HEK293T (cell line): ENCODE data around the gene DNAAF2.

Experiments
- CTCF ChIA-PET: fragments of 350-600 bp; formaldehyde crosslinking; extraction: SDS; loops from one replicate; lab custom pipeline; 2021; ENCODE audit warnings: antibody characterized with exemption, inconsistent platforms; lab: Yijun Ruan, JAX
- POLR2A ChIA-PET: fragments of 350-600 bp; formaldehyde crosslinking; extraction: SDS; loops from one replicate; lab custom pipeline; 2020; ENCODE audit warnings: antibody characterized with exemption, inconsistent platforms; lab: Yijun Ruan, JAX
- DNase-seq: peaks from one replicate; pipeline ENCODE4 v3.0.0; 2012; ENCODE audit warnings: mixed read lengths; ENCODE audit errors: extremely low spot score
- ARNT ChIP-seq: fragments of 450-650 bp; IDR thresholded peaks from 2 replicates; pipeline ENCODE4 v1.6.1; 2017; ENCODE audit warnings: mild to moderate bottlenecking
- BHLHE40 ChIP-seq: fragments of 450-650 bp; IDR thresholded peaks from 2 replicates; pipeline ENCODE4 v1.6.1; 2016; ENCODE audit warnings: mild to moderate bottlenecking, moderate library complexity, borderline replicate concordance
- CTBP1 ChIP-seq: fragments of 450-650 bp; IDR thresholded peaks from 2 replicates; pipeline ENCODE4 v1.6.1; 2016; ENCODE audit warnings: borderline replicate concordance
- ELF4 ChIP-seq: fragments of 450-650 bp; IDR thresholded peaks from 2 replicates; pipeline ENCODE4 v1.6.1; 2017; ENCODE audit warnings: antibody characterized with exemption
- FOXA1 ChIP-seq: fragments of 450-650 bp; IDR thresholded peaks from 2 replicates; pipeline ENCODE4 v1.6.1; 2016; ENCODE audit warnings: mild to moderate bottlenecking
- FOXK2 ChIP-seq: fragments of 450-650 bp; IDR thresholded peaks from 2 replicates; pipeline ENCODE4 v1.6.1; 2016; ENCODE audit warnings: mild to moderate bottlenecking
- FOXM1 ChIP-seq: fragments of 450-650 bp; IDR thresholded peaks from 2 replicates; pipeline ENCODE4 v1.6.1; 2017; ENCODE audit warnings: mild to moderate bottlenecking, borderline replicate concordance
- HDGF ChIP-seq: fragments of 450-650 bp; IDR thresholded peaks from 2 replicates; pipeline ENCODE4 v1.6.1; 2017; ENCODE audit warnings: antibody characterized with exemption, borderline replicate concordance
- L3MBTL2 ChIP-seq: fragments of 450-650 bp; conservative IDR thresholded peaks from 2 replicates; pipeline ENCODE4 v1.6.1; 2016; ENCODE audit warnings: mild to moderate bottlenecking
- LEF1 ChIP-seq: fragments of 450-650 bp; IDR thresholded peaks from 2 replicates; pipeline ENCODE4 v1.6.1; 2017; ENCODE audit warnings: mild to moderate bottlenecking, borderline replicate concordance
- NFRKB ChIP-seq: fragments of 450-650 bp; IDR thresholded peaks from 2 replicates; pipeline ENCODE4 v1.6.1; 2016; ENCODE audit warnings: mild to moderate bottlenecking, moderate library complexity
- PKNOX1 ChIP-seq: fragments of 450-650 bp; IDR thresholded peaks from 2 replicates; pipeline ENCODE4 v1.6.1; 2016
- SP1 ChIP-seq: fragments of 450-650 bp; IDR thresholded peaks from 2 replicates; pipeline ENCODE4 v1.6.1; 2017
- SUZ12 ChIP-seq: fragments of 450-650 bp; IDR thresholded peaks from 2 replicates; pipeline ENCODE4 v1.6.1; 2016; ENCODE audit warnings: mild to moderate bottlenecking
- TARDBP ChIP-seq: fragments of 450-650 bp; IDR thresholded peaks from 2 replicates; pipeline ENCODE4 v1.6.1; 2016
- ZNF384 ChIP-seq: fragments of 450-650 bp; IDR thresholded peaks from 2 replicates; pipeline ENCODE4 v1.6.1; 2016

Gene DNAAF2

GRCh38 chr14:49598485-49599300 lies 36.4 kb downstream of the DNAAF2 start, which contains the start of gene LRR1:
TSS of gene LRR1 (plus strand) at chr14:49598940. CDS start at chr14:49599021, 81 bp downstream.
- CTCF ChIA-PET, result interaction anchor here (1.5 kb wide), 1 partner anchor 11 kb away, joined by 7 read pairs; no protein-coding TSS in a partner anchor

GRCh38 chr14:49598189-49598484 lies 36.9 kb downstream of the DNAAF2 start:
- ChIA-PET CTCF (interaction anchor here (0.5 to 0.9 kb wide), 2 partner anchors 11 to 34 kb away, joined by 5 to 8 read pairs; no protein-coding TSS in a partner anchor), POLR2A (interaction anchor here (1.3 to 3.3 kb wide), 7 partner anchors 12 to 254 kb away, joined by 3 to 37 read pairs (median 6); partner anchors contain the start of genes DNAAF2, KLHDC2, MGAT2 and NEMF)
- TF ChIP-seq FOXA1, result no peak
- no peak for TF ChIP-seq TARDBP
- no peak for TF ChIP-seq FOXM1
- no peak for TF ChIP-seq ZNF384
- no peak for TF ChIP-seq ELF4
- no peak for TF ChIP-seq SP1
- TF ChIP-seq FOXK2, result no peak
- TF ChIP-seq CTBP1, result no peak
- TF ChIP-seq L3MBTL2, result no peak
- no peak for TF ChIP-seq HDGF
- no peak for TF ChIP-seq ARNT
- no peak for TF ChIP-seq SUZ12
- no peak for TF ChIP-seq BHLHE40
- TF ChIP-seq PKNOX1, result no peak; the same call in 1 of the 2 replicates
- TF ChIP-seq LEF1, result no peak
- DNase-seq, result no peak

More at GRCh38 chr14:49598485-49599300, 36.4 kb downstream of the DNAAF2 start, which contains the start of gene LRR1:
- POLR2A ChIA-PET, result interaction anchor here (1.0 to 3.3 kb wide), 9 partner anchors 12 to 254 kb away, joined by 3 to 37 read pairs (median 6); partner anchors contain the start of genes DNAAF2, KLHDC2, MGAT2 and NEMF
- TF ChIP-seq TARDBP, result no peak
- TF ChIP-seq ELF4, result peak; percentile 24; the same call in 1 of the 2 replicates
- TF ChIP-seq PKNOX1, result peak; percentile 74
- TF ChIP-seq L3MBTL2, result peak; percentile 84
- peak; percentile 39; the same call in 1 of the 2 replicates for TF ChIP-seq FOXM1
- peak; percentile 66 for DNase-seq

GRCh38 chr14:49594347-49595091 lies 40.5 kb downstream of the DNAAF2 start:
- POLR2A ChIA-PET, result interaction anchor here (1.1 to 3.3 kb wide), 7 partner anchors 9 to 406 kb away, joined by 3 to 40 read pairs (median 6); partner anchors contain the start of genes MGAT2, POLE2, RPL36AL and RPS29
- CTCF ChIA-PET, result interaction anchor here (2.7 kb wide), 1 partner anchor 8 kb away, joined by 16 read pairs; the partner anchor contains the start of gene RPS29
- no peak for TF ChIP-seq BHLHE40
- no peak for TF ChIP-seq ZNF384
- no peak for TF ChIP-seq TARDBP
- TF ChIP-seq SUZ12, result no peak
- no peak for TF ChIP-seq SP1
- TF ChIP-seq FOXA1, result no peak
- TF ChIP-seq ARNT, result no peak
- no peak for TF ChIP-seq LEF1
- TF ChIP-seq L3MBTL2, result no peak
- no peak for TF ChIP-seq FOXK2
- TF ChIP-seq HDGF, result no peak
- no peak for TF ChIP-seq PKNOX1
- peak; percentile 31 for DNase-seq

- CTCF ChIA-PET, result interaction anchor here (0.5 kb wide), 1 partner anchor 17 kb away, joined by 3 read pairs; no protein-coding TSS in a partner anchor
- DNase-seq, result no peak
- TF ChIP-seq NFRKB (no peak), CTBP1 (no peak), FOXA1 (no peak), ZNF384 (no peak), TARDBP (no peak), ELF4 (no peak), SP1 (no peak), BHLHE40 (no peak), PKNOX1 (no peak), L3MBTL2 (no peak), FOXK2 (no peak), FOXM1 (no peak), HDGF (no peak), ARNT (no peak), SUZ12 (no peak), LEF1 (no peak)
- POLR2A ChIA-PET, result interaction anchor here (3.3 kb wide), 1 partner anchor 28 kb away, joined by 33 read pairs; the partner anchor contains the start of genes MGAT2 and RPL36AL
Measured at GRCh38 chr14:49593016-49593415, 42.0 kb downstream of the DNAAF2 start.

- POLR2A ChIA-PET, result no interaction called here
- CTCF ChIA-PET, result interaction anchor here (0.6 kb wide), 1 partner anchor 11 kb away, joined by 3 read pairs; no protein-coding TSS in a partner anchor
- no peak for TF ChIP-seq CTBP1
- TF ChIP-seq L3MBTL2, result no peak
- TF ChIP-seq FOXA1, result no peak
- no peak for TF ChIP-seq FOXM1
- no peak for TF ChIP-seq TARDBP
- no peak for TF ChIP-seq HDGF
- no peak for TF ChIP-seq FOXK2
- TF ChIP-seq LEF1, result no peak
- no peak for TF ChIP-seq ARNT
- no peak for TF ChIP-seq SP1
- TF ChIP-seq BHLHE40, result no peak
- TF ChIP-seq SUZ12, result no peak
- TF ChIP-seq NFRKB, result no peak
- no peak for DNase-seq
Measured at GRCh38 chr14:49589387-49589786, 45.7 kb downstream of the DNAAF2 start.
